Astrocyte (in vitro differentiated cells and primary cell): ENCODE data around the gene FASLG. TPM values are rescaled to one million over a fixed set of nuclear protein-coding genes. Genes with fewer than 3 reads are reported as not detected.

Experiments
- DNase-seq: peaks from one replicate; pipeline ENCODE4 v3.0.0-alpha.2; 2010; ENCODE audit warnings: low read depth
- FAIRE-seq: peaks from 2 replicates; lab custom pipeline; 2011; peaks lifted over from hg19 to GRCh38; lab: Jason Lieb, UNC
- H2AFZ ChIP-seq: 2 replicates; pipeline ENCODE4 v1.6.0; 2012; ENCODE audit warnings: low read depth, low read length, inconsistent platforms
- H3K27ac ChIP-seq: 2 replicates; pipeline ENCODE4 v1.5.1; 2011; ENCODE audit warnings: low read depth, low read length, inconsistent platforms
- H3K27me3 ChIP-seq: 2 replicates; pipeline ENCODE4 v1.6.0; 2011; ENCODE audit warnings: low read length, inconsistent platforms; ENCODE audit not compliant: insufficient read depth
- H3K36me3 ChIP-seq: 2 replicates; pipeline ENCODE4 v1.5.1; 2011; ENCODE audit warnings: low read length, inconsistent platforms; ENCODE audit not compliant: insufficient read depth
- H3K4me1 ChIP-seq: 2 replicates; pipeline ENCODE4 v1.5.1; 2011; ENCODE audit warnings: low read length, inconsistent platforms; ENCODE audit not compliant: insufficient read depth
- H3K4me2 ChIP-seq: 2 replicates; pipeline ENCODE4 v1.6.0; 2012; ENCODE audit warnings: low read length, inconsistent platforms
- H3K4me3 ChIP-seq: 2 replicates; pipeline ENCODE4 v1.5.1; 2011; ENCODE audit warnings: low read depth, mild to moderate bottlenecking, low read length, inconsistent platforms; ENCODE audit not compliant: insufficient read depth
- H3K79me2 ChIP-seq: 2 replicates; pipeline ENCODE4 v1.6.0; 2012; ENCODE audit warnings: mild to moderate bottlenecking, low read length, inconsistent platforms; ENCODE audit not compliant: insufficient read depth
- H3K9ac ChIP-seq: 2 replicates; pipeline ENCODE4 v1.6.0; 2012; ENCODE audit warnings: mild to moderate bottlenecking, low read length, inconsistent platforms
- H3K9me3 ChIP-seq: 2 replicates; pipeline ENCODE4 v1.5.1; 2012; ENCODE audit warnings: low read depth, mild to moderate bottlenecking, low read length, inconsistent platforms; ENCODE audit not compliant: insufficient read depth
- H4K20me1 ChIP-seq: 2 replicates; pipeline ENCODE4 v1.6.0; 2012; ENCODE audit warnings: low read length, inconsistent platforms; ENCODE audit not compliant: insufficient read depth
- H3K27ac Mint-ChIP-seq: one replicate; pipeline ENCODE4 v1.8.0; 2021; ENCODE audit warnings: mild to moderate bottlenecking, mixed read lengths; ENCODE audit not compliant: unreplicated experiment
- H3K27me3 Mint-ChIP-seq: one replicate; pipeline ENCODE4 v1.8.0; 2021; ENCODE audit warnings: low read depth, mixed read lengths; ENCODE audit not compliant: unreplicated experiment
- H3K36me3 Mint-ChIP-seq: one replicate; pipeline ENCODE4 v1.8.0; 2021; ENCODE audit warnings: low read depth, mixed read lengths; ENCODE audit not compliant: unreplicated experiment
- H3K4me1 Mint-ChIP-seq: one replicate; pipeline ENCODE4 v1.8.0; 2021; ENCODE audit warnings: low read depth, mixed read lengths; ENCODE audit not compliant: unreplicated experiment
- H3K4me3 Mint-ChIP-seq: one replicate; pipeline ENCODE4 v1.8.0; 2021; ENCODE audit warnings: mild to moderate bottlenecking, moderate library complexity, mixed read lengths; ENCODE audit not compliant: unreplicated experiment
- H3K9me3 Mint-ChIP-seq: one replicate; pipeline ENCODE4 v1.8.0; 2021; ENCODE audit warnings: mild to moderate bottlenecking, mixed read lengths; ENCODE audit not compliant: unreplicated experiment
- EZH2 ChIP-seq: IDR thresholded peaks from 2 replicates; pipeline ENCODE4 v1.6.1; 2012; ENCODE audit warnings: mild to moderate bottlenecking, low read length, inconsistent platforms; ENCODE audit not compliant: insufficient read depth
- total RNA-seq: library from RNA; stranded (reverse); gene quantifications from 2 replicates; pipeline ENCODE4 v1.2.1, GENCODE V29; 2021
- TF ChIP-seq, protein P1 (sequence below): IDR thresholded peaks from 2 replicates; pipeline ENCODE4 v1.5.1; 2011; ENCODE audit warnings: low read depth, mild to moderate bottlenecking, inconsistent platforms, low read length, moderate library complexity; ENCODE audit not compliant: insufficient read depth

Gene FASLG
- total RNA-seq, 1 donor from 2014 or later = not detected

GRCh38 chr1:172704420-172705210 lies 45.7 kb downstream of the FASLG start:
- Histone ChIP-seq H2AFZ (no peak overlapping the region), H3K4me2 (no peak overlapping the region), H3K36me3 (no peaks in the 10 kb centered on the region), H3K9ac (no peak overlapping the region), H3K27ac (no peak overlapping the region), H3K9me3 (no peaks in the 10 kb centered on the region), H4K20me1 (no peaks in the 10 kb centered on the region), H3K27me3 (no peaks in the 10 kb centered on the region), H3K4me1 (peaks cover 3% of the 10 kb centered on the region), H3K79me2 (no peaks in the 10 kb centered on the region), H3K4me3 (no peak overlapping the region)
- Mint-ChIP-seq H3K36me3 (no peaks in the 10 kb centered on the region), H3K4me3 (peak overlapping the region; percentile 34), H3K27me3 (no peaks in the 10 kb centered on the region), H3K9me3 (peaks cover 4% of the 10 kb centered on the region), H3K4me1 (peaks cover 15% of the 10 kb centered on the region), H3K27ac (no peak overlapping the region)
- DNase-seq (no peak), FAIRE-seq (no peak)
- no peak for TF ChIP-seq EZH2
- TF ChIP-seq, protein P1, sequence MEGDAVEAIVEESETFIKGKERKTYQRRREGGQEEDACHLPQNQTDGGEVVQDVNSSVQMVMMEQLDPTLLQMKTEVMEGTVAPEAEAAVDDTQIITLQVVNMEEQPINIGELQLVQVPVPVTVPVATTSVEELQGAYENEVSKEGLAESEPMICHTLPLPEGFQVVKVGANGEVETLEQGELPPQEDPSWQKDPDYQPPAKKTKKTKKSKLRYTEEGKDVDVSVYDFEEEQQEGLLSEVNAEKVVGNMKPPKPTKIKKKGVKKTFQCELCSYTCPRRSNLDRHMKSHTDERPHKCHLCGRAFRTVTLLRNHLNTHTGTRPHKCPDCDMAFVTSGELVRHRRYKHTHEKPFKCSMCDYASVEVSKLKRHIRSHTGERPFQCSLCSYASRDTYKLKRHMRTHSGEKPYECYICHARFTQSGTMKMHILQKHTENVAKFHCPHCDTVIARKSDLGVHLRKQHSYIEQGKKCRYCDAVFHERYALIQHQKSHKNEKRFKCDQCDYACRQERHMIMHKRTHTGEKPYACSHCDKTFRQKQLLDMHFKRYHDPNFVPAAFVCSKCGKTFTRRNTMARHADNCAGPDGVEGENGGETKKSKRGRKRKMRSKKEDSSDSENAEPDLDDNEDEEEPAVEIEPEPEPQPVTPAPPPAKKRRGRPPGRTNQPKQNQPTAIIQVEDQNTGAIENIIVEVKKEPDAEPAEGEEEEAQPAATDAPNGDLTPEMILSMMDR = no peak

GRCh38 chr1:172708452-172708851 lies 49.5 kb downstream of the FASLG start:
- H3K36me3 Mint-ChIP-seq = no peaks in the 10 kb centered on the region
- H3K4me1 ChIP-seq = no peaks in the 10 kb centered on the region
- no peak overlapping the region for H3K4me2 ChIP-seq
- H3K9me3 Mint-ChIP-seq = peaks cover 4% of the 10 kb centered on the region
- H3K27ac ChIP-seq = no peak overlapping the region
- H3K36me3 ChIP-seq = no peaks in the 10 kb centered on the region
- peaks cover 8% of the 10 kb centered on the region for H3K4me1 Mint-ChIP-seq
- H2AFZ ChIP-seq = no peak overlapping the region
- no peaks in the 10 kb centered on the region for H3K27me3 Mint-ChIP-seq
- H3K27me3 ChIP-seq = no peaks in the 10 kb centered on the region
- no peak overlapping the region for H3K4me3 ChIP-seq
- no peaks in the 10 kb centered on the region for H3K9me3 ChIP-seq
- H3K4me3 Mint-ChIP-seq = no peak overlapping the region
- DNase-seq (no peak), FAIRE-seq (no peak)
- TF ChIP-seq, protein P1 = no peak
- no peak for TF ChIP-seq EZH2
- H4K20me1 ChIP-seq = no peaks in the 10 kb centered on the region
- no peaks in the 10 kb centered on the region for H3K79me2 ChIP-seq
- no peak overlapping the region for H3K9ac ChIP-seq
- no peak overlapping the region for H3K27ac Mint-ChIP-seq

DNA sequence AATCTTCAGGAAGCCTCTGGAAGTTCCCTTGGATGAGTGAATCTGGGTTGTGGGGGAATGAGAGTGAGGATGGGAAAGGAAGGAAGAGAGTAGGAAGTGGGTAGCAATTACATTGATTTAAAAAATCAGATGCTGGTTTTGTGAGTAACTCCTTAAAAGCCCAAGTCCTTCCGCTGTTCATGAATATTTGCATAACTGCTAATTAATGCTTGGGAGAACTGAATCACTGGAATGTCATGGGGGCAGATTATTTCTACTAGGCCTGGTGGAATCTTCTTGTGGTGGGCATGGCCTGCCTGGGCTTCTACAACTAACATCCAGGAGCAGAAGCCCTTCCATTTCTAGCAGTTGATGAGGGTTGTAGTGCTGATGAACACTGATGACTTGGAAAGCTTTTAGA lies 52.7 kb downstream of the FASLG start:
- Histone ChIP-seq H3K27ac (no peak overlapping the region), H3K27me3 (no peaks in the 10 kb centered on the region), H2AFZ (no peak overlapping the region), H3K79me2 (no peaks in the 10 kb centered on the region), H3K36me3 (no peaks in the 10 kb centered on the region), H3K4me3 (no peak overlapping the region), H4K20me1 (no peaks in the 10 kb centered on the region), H3K9ac (no peak overlapping the region), H3K9me3 (no peaks in the 10 kb centered on the region), H3K4me2 (no peak overlapping the region), H3K4me1 (no peaks in the 10 kb centered on the region)
- FAIRE-seq (no peak), DNase-seq (no peak)
- Mint-ChIP-seq H3K27me3 (no peaks in the 10 kb centered on the region), H3K9me3 (peaks cover under 1% of the 10 kb centered on the region), H3K4me1 (peaks cover 9% of the 10 kb centered on the region), H3K4me3 (no peak overlapping the region), H3K27ac (no peak overlapping the region), H3K36me3 (no peaks in the 10 kb centered on the region)
- TF ChIP-seq EZH2 = no peak
- TF ChIP-seq, protein P1 = no peak
